SHP77 (cell line): ENCODE measurements around the gene SF3B3.

ENCODE experiments used
- DNase-seq, 2 experiments: peaks; one replicate each; lab custom pipeline; 2025; lab: John Stamatoyannopoulos, UW

The SF3B3 gene

GRCh38 chr16:70590722-70591415 lies 67.3 kb downstream of the SF3B3 start:
- no peak for DNase-seq

DNA sequence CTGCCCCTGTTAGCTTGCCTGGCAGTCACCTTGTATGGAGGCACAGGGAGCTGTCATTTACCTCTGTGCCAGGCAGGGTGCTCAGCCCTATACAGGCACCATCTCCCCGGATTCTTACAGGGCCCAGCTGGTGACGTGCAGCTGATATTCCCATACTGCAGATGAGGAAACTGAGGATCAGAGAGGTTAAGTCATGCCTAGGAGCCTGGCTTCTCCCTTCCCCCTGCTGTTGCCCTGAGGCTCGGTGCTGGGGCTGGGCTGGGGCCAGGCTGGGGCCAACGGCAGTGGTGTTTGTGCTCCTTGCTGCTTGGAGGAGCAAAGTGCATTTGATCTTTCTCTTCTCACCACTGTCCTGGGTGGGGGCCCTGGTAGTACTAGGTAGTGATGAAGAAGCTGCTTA lies 68.0 kb downstream of the SF3B3 start:
- DNase-seq: no peak

GRCh38 chr16:70592106-70592571 lies 68.5 kb downstream of the SF3B3 start:
- no peak for DNase-seq

- no peak for DNase-seq
Measured at GRCh38 chr16:70593544-70593943, 69.9 kb downstream of the SF3B3 start.

DNA sequence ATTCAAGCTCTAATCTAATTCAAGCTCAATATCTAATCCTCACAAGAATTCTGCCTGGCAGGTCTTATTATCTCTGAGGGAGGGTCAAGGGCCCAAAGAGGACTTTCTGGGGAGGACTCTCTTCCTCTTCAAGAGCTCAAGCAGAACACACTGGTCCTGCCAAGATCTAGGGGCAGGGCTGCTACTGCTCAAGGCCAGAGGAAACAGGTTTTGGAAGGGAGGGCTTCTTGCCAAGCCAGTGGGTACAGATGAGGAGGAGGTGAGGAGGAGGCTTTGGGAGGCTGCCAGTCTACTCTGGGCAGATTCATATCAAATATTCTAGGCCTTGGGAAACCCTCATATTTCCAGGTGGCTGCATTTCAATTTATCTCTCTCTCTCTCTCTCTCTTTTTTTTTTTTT lies 71.0 kb downstream of the SF3B3 start:
- no peak for DNase-seq

DNA sequence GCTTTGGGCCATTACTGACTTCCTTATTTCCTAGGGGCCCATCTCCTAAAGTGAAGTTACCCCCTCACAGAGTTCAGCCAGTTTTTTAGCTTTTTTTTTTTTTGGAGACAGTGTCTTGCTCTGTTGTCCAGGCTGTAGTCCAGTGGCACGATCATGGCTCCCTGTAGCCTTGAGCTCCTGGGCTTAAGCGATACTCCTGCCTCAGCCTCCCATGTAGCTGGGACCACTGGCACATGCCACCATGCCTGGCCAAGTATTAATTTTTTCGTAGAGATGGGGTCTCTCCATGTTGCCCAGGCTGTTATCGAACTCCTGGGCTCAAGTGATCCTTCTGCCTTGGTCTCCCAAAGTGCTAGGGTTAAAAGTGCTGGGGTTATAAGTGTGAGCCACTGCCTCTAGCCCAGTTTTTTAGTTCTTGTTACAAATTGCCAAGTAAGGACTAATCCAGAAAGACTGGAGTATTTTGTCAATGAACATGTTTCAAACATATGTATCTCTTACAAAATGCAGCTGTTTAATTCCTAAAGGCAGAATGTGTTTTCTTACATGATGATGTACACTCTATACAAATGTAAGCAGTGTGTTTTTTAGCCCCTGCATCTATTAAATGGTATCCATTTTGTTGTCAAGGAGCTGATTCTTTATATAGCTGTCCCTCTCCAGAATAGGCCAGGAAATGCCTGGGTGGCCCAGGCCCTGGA lies 73.7 kb downstream of the SF3B3 start:
- no peak for DNase-seq

DNA sequence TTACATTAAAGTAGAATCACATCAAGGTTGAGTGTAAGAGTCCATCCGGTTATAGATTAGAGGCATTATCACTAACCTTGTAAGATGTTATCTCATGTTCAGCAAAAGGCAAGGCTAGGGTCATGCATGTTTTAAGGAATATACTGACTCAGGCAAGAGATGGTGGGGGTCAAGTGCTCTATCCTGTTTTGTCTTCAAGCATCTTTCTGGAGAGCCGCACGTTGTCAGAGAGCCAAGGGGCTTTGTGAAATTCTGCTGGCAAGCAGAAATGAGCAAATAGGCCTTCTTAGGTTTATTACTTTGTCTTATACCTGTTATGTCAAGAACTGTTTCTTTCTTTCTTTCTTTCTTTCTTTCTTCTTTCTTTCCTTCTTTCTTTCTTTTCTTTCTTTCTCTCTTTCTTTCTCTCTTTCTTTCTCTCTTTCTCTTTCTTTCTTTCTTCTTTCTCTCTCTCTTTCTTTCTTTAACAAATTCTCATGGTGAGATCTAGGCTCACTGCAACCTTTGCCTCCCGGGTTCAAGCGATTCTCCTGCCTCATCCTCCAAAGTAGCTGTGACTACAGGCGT lies 75.4 kb downstream of the SF3B3 start:
- DNase-seq: no peak

- DNase-seq: no peak
Measured at GRCh38 chr16:70600730-70601129, 77.1 kb downstream of the SF3B3 start.

DNA sequence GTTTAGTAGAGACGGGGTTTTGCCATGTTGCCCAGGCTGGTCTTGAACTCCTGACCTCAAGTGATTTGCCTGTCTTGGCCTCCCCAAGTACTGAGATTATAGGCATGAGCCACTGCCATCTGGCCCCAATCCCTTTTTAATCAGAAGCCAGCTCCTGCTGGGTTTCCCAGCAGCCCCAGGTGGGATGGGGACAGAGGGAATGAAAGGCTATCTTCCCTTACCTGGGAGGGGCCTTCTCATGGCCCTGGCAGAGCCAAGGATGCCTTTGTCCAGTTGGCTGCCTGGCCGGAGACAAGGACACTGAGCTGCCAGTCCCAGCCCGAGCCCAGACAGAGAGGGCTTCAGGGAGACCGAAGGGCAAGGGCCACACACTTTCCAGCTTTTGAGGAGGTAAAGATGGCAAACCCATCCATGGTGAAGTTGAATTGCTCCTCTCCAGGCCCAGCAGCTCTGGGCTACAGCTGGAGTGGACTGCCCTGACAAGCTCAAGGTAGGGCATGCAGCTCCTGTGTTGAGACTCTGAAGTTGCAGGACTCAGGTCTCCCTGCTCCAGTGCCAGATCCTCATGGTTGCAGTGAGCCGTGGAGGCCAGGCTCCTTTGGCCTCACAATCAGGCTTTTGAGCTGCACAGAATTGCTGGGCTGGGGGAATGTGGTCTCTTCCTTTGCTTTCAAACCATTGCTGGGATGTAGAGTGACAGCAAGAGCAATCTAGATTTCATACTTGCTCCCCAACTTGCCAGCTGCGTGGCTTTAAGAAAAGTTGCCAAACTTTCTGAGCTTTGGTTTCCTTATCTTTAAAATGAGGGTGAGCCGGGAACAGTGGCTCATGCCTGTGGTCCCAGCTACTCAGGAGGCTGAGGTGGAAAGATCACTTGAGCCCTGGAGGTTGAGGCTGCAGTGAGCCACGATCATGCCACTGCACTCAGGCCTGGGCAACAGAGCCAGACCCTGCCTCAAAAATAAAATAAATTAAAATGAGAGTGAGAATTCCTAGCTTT lies 78.3 kb downstream of the SF3B3 start:
- no peak for DNase-seq

DNA sequence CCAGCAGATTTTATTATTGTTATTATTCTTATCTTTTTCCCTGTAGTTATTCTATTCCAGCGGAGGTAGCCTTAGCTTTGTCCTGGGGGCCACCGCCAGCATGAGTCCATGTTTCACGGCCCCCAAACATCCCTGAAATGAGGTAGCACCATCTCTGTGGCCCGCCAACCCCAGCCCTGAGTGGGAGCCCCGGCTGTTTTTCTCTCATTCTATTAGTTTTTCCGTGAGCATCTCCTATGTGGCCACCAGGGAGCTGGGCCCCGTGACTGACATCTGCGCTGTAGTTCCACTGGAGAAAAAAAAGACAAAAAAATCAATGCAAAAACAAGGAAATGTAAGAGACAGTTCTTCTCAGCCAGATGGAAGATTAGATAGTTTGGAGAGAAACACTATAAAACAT lies 79.2 kb downstream of the SF3B3 start:
- DNase-seq: no peak

DNA sequence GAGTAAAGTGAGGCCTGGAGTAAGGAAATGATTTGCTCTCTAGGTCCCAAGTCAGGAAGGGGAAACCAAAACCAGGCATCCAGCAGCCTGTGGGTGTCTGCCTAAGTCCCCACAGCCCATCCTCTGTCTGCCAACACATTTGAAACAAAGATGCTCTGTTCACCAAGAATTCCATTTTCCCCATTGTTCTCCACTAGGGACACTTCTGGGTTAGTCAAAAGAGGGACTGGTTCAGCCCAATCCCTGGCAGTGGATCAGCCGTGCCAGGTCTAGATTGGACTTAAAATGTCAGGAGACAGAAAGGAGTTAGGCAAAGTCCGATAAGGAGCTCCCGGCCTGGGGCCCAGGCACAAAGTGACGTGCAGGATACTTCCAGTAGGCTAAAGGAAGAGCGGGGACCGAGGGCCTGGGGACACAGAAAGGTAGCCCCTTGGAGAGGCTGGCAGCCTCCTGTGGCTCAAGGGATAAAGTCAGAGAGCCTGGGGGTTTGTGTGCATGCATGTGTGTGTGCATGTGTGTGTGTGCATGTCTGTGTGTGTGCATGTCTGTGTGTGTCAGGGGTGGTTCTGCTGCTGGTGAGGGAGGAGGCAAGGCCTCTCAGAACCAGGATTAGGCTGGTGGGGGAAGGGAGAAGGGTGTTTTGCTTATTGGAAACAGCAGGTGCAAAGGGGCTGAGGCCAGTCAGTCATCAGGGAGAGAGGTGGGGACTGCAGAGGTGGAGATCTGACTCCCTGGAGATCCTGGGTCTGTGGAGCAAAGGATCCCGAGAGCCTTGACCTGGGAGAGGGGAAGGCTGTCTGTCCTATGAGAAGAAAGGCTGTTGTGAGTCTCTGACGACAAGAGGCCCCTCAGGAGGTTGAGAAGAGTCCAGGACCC lies 81.0 kb downstream of the SF3B3 start:
- no peak for DNase-seq

DNA sequence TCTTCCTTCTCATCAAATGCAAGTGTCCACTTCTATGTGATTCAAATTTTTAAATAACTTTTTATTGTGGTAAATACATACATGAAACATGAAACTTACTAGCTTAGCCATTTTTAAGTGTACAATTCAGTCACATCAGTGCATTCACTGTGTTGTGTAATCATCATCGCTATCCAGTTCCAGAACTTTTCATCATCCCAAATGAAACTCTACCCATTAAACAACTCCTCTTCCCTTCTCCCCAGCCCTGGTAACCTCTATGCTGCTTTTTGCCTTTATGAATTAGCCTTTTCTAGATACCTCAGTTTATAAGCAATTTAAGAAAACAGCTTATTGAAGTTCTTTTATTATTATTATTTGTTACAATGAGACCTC lies 81.7 kb downstream of the SF3B3 start:
- no peak for DNase-seq

GRCh38 chr16:70608521-70608920 lies 84.9 kb downstream of the SF3B3 start:
- DNase-seq: no peak

- DNase-seq: no peak
Measured at GRCh38 chr16:70610273-70611223, 86.9 kb downstream of the SF3B3 start.

DNA sequence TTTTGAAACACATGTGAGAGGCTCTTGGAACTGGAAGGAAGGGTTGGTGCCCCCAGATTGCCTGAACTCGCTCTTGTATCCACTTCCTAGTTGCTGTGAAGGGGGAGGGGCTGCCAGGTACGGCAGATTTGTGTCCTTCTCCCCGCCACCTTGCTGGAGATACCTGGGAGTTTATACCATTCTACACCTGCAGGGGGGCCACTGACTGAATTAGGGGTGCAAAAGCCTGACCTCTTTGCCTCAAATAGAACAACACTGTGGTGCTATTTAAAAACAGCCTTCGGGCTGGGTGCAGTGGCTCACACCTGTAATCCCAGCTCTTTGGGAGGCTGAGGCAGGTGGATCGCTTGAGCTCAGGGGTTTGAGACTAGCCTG lies 87.6 kb downstream of the SF3B3 start:
- no peak for DNase-seq

DNA sequence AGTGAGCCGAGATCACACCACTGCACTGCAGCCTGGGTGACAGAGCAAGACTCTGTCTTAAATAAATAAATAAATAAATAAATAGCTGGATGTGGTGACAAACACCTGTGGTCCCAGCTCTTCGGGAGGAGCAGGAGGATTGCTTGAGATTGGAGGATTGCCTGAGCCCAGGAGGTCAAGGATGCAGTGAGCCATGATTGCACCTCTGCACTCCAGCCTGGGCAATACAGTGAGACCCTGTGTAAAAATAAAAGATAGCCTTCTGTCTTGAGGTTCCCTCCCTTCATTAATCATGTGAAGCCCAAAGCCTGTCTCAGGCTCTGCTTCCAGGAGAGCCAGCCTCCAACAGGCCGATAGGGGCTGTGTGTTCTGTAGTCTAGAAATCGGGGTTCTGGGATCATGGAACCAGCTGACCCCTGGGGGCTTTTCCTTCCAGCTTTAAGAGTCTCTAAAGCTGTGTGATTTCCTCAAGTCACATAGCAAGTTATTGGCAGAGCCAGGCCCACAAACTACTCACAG lies 88.2 kb downstream of the SF3B3 start:
- DNase-seq: no peak

DNA sequence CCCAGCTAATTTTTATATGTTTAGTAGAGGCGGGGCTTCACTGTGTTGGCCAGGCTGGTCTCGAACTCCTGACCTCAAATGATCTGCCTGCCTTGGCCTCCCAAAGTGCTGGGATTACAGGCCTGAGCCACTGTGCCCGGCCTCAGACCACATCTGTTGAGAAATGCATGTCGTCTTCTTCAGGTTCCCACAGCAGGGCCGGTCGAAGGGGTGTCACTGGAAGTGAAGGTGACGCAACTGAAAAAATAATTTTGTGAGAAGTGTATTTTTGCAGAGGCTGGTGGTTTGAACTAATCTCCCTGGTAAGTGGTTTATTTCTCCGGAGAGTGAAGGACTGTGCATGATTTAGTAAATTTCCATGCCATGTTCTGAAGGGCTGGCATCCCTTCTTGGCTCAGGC lies 89.3 kb downstream of the SF3B3 start:
- DNase-seq: no peak

- DNase-seq: no peak
Measured at GRCh38 chr16:70614208-70614951, 90.8 kb downstream of the SF3B3 start.

DNA sequence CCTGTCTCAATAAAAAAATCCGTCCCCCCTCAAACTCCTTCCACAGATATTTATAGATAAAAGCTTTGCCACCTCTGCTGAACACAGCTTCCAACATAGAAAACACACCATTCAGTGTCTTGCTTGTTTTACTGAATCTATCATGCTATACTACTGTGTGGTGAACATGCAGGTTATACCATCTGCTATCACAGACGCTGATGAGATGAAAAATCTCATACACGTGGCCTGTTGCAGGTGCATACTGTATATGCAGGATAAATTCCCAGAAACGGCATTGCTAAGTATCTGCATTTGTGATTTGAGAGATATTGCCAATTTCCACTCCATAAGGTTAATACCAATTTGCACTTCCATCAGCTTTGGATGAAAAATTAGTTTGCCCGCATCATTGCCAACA lies 92.3 kb downstream of the SF3B3 start:
- no peak for DNase-seq
